Measurements from ENCODE around the gene ZNF2. TPM values are rescaled to one million over a fixed set of nuclear protein-coding genes. Genes with fewer than 3 reads are reported as not detected.

ZNF2 gene
- total and polyA plus RNA-seq, 2 of the 13 experiments (the other 11 are each of a cell fraction or from before 2014, with no cell fraction given), result 4.3 to 6.1 TPM

DNA sequence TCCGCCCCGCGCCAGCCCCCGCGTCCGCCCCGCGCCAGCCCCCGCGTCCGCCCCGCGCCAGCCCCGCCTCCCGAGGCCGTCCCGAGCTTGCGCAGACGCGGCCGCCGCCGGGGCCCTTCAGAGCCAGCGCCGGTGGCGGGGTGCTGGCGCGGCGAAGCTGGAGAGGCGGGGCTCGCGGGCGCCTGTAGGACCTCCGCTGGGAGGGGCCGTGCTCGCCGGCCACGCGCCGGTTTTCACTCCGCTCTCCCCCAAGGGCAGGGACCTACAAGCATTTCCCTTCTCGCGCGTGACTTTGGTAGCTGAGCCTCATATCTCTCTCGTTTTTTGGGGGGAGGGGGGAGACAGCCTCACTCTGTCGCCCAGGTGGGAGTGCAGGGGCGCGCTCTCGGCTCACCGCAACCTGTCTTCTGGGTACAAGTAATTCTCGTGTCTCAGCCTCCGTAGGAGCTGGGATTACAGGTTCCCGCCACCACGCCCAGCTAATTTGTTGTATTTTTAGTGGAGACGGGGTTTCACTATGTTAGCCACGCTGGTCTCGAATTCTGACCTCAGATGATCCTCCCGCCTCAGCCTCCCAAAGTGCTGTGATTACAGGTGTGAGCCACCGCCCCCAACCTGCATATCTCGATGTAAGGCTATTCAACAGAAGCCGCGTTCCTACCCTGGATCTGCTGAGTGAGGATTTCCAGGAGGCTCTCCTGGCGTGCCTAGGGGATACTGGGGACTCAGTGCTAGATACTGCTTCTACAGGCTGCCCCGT, 5.7 kb upstream of the ZNF2 start, which contains the start of gene ZNF514 (continued):
- TF ChIP-seq, protein P1, sequence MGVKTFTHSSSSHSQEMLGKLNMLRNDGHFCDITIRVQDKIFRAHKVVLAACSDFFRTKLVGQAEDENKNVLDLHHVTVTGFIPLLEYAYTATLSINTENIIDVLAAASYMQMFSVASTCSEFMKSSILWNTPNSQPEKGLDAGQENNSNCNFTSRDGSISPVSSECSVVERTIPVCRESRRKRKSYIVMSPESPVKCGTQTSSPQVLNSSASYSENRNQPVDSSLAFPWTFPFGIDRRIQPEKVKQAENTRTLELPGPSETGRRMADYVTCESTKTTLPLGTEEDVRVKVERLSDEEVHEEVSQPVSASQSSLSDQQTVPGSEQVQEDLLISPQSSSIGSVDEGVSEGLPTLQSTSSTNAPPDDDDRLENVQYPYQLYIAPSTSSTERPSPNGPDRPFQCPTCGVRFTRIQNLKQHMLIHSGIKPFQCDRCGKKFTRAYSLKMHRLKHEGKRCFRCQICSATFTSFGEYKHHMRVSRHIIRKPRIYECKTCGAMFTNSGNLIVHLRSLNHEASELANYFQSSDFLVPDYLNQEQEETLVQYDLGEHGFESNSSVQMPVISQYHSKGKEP (CRISPR knock-in tag; IDR thresholded peaks at IDR 0.05), result no peak
- TF ChIP-seq NFE2 (CRISPR knock-in tag; IDR thresholded peaks at IDR 0.05) (no peak), KDM4B (CRISPR knock-in tag; IDR thresholded peaks at IDR 0.05) (no peak), ZNF20 (CRISPR knock-in tag; IDR thresholded peaks at IDR 0.05) (no peak), ZNF678 (CRISPR knock-in tag; IDR thresholded peaks at IDR 0.05) (no peak), PHF20 (CRISPR knock-in tag; IDR thresholded peaks at IDR 0.05) (no peak), TBP (CRISPR knock-in tag; IDR thresholded peaks at IDR 0.05) (no peak), RXRA (CRISPR knock-in tag; IDR thresholded peaks at IDR 0.05) (0 out of 2 replicates have a peak, but pooled peaks have one; percentile 32), ZFP41 (CRISPR knock-in tag; IDR thresholded peaks at IDR 0.05; ENCODE audit: borderline replicate concordance) (no peak), CHD2 (IDR thresholded peaks at IDR 0.05; ENCODE audit: low read depth, low read length) (no peak)
- TF ChIP-seq, protein P2, sequence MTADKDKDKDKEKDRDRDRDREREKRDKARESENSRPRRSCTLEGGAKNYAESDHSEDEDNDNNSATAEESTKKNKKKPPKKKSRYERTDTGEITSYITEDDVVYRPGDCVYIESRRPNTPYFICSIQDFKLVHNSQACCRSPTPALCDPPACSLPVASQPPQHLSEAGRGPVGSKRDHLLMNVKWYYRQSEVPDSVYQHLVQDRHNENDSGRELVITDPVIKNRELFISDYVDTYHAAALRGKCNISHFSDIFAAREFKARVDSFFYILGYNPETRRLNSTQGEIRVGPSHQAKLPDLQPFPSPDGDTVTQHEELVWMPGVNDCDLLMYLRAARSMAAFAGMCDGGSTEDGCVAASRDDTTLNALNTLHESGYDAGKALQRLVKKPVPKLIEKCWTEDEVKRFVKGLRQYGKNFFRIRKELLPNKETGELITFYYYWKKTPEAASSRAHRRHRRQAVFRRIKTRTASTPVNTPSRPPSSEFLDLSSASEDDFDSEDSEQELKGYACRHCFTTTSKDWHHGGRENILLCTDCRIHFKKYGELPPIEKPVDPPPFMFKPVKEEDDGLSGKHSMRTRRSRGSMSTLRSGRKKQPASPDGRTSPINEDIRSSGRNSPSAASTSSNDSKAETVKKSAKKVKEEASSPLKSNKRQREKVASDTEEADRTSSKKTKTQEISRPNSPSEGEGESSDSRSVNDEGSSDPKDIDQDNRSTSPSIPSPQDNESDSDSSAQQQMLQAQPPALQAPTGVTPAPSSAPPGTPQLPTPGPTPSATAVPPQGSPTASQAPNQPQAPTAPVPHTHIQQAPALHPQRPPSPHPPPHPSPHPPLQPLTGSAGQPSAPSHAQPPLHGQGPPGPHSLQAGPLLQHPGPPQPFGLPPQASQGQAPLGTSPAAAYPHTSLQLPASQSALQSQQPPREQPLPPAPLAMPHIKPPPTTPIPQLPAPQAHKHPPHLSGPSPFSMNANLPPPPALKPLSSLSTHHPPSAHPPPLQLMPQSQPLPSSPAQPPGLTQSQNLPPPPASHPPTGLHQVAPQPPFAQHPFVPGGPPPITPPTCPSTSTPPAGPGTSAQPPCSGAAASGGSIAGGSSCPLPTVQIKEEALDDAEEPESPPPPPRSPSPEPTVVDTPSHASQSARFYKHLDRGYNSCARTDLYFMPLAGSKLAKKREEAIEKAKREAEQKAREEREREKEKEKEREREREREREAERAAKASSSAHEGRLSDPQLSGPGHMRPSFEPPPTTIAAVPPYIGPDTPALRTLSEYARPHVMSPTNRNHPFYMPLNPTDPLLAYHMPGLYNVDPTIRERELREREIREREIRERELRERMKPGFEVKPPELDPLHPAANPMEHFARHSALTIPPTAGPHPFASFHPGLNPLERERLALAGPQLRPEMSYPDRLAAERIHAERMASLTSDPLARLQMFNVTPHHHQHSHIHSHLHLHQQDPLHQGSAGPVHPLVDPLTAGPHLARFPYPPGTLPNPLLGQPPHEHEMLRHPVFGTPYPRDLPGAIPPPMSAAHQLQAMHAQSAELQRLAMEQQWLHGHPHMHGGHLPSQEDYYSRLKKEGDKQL (CRISPR knock-in tag; IDR thresholded peaks at IDR 0.05; ENCODE audit: low read depth), result no peak
- TF ChIP-seq, protein P3, sequence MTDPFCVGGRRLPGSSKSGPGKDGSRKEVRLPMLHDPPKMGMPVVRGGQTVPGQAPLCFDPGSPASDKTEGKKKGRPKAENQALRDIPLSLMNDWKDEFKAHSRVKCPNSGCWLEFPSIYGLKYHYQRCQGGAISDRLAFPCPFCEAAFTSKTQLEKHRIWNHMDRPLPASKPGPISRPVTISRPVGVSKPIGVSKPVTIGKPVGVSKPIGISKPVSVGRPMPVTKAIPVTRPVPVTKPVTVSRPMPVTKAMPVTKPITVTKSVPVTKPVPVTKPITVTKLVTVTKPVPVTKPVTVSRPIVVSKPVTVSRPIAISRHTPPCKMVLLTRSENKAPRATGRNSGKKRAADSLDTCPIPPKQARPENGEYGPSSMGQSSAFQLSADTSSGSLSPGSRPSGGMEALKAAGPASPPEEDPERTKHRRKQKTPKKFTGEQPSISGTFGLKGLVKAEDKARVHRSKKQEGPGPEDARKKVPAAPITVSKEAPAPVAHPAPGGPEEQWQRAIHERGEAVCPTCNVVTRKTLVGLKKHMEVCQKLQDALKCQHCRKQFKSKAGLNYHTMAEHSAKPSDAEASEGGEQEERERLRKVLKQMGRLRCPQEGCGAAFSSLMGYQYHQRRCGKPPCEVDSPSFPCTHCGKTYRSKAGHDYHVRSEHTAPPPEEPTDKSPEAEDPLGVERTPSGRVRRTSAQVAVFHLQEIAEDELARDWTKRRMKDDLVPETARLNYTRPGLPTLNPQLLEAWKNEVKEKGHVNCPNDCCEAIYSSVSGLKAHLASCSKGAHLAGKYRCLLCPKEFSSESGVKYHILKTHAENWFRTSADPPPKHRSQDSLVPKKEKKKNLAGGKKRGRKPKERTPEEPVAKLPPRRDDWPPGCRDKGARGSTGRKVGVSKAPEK (CRISPR knock-in tag; IDR thresholded peaks at IDR 0.05; ENCODE audit: borderline replicate concordance), result no peak
- TF ChIP-seq, protein P4, sequence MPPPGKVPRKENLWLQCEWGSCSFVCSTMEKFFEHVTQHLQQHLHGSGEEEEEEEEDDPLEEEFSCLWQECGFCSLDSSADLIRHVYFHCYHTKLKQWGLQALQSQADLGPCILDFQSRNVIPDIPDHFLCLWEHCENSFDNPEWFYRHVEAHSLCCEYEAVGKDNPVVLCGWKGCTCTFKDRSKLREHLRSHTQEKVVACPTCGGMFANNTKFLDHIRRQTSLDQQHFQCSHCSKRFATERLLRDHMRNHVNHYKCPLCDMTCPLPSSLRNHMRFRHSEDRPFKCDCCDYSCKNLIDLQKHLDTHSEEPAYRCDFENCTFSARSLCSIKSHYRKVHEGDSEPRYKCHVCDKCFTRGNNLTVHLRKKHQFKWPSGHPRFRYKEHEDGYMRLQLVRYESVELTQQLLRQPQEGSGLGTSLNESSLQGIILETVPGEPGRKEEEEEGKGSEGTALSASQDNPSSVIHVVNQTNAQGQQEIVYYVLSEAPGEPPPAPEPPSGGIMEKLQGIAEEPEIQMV (CRISPR knock-in tag; IDR thresholded peaks at IDR 0.05; ENCODE audit: low read depth), result no peak
- TF ChIP-seq, protein P5, sequence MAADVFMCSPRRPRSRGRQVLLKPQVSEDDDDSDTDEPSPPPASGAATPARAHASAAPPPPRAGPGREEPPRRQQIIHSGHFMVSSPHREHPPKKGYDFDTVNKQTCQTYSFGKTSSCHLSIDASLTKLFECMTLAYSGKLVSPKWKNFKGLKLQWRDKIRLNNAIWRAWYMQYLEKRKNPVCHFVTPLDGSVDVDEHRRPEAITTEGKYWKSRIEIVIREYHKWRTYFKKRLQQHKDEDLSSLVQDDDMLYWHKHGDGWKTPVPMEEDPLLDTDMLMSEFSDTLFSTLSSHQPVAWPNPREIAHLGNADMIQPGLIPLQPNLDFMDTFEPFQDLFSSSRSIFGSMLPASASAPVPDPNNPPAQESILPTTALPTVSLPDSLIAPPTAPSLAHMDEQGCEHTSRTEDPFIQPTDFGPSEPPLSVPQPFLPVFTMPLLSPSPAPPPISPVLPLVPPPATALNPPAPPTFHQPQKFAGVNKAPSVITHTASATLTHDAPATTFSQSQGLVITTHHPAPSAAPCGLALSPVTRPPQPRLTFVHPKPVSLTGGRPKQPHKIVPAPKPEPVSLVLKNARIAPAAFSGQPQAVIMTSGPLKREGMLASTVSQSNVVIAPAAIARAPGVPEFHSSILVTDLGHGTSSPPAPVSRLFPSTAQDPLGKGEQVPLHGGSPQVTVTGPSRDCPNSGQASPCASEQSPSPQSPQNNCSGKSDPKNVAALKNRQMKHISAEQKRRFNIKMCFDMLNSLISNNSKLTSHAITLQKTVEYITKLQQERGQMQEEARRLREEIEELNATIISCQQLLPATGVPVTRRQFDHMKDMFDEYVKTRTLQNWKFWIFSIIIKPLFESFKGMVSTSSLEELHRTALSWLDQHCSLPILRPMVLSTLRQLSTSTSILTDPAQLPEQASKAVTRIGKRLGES (CRISPR knock-in tag; IDR thresholded peaks at IDR 0.05; ENCODE audit: borderline replicate concordance), result no peak

All from HepG2 (cell line).